GM19395 (cell line): ENCODE measurements around the gene RCCD1.

Experiments used
- ATAC-seq: cut with Tn5 transposase; IDR thresholded peaks from one replicate; pipeline ENCODE4 v1.9.1; 2021; ENCODE audit warnings: mild to moderate bottlenecking, moderate library complexity; ENCODE audit not compliant: unreplicated experiment

The RCCD1 gene

DNA sequence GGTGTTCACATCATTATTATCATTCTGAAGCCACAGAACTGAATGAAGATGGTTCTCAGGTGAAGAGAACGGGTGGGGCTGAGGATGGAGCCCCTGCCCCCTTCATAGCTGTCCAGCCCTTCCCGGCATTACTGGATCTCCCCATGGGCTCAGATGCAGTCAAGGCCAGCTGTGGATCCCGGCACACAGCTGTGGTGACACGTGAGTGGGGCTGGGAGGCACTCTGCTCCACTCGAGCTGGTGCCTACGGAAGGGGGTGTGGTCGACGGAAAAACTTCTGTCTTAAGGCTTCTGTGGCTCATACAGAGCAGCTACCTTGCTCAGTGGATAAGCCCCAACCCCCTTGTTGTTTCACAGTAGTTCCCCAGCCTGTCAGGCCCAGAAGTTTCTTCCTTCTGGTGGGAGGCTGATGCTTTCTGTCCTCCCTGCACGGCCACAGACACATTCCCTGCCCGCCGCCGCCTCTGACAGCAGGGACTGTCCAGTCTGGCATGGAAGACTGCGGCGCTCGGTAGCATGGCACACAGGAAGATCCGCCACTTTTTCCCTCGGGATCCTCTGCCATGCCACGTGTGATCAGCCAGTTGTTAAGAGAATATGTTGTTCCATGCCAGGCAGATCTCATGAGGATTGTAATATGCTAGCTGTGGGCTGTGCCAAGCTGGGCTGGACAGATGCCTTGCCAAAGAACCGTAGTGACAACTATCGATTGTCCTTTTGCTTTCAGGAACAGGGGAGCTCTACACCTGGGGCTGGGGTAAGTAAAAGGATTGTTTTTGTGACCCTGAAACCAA, 5.8 kb downstream of the RCCD1 start:
- no peak for ATAC-seq

- no peak for ATAC-seq
Measured at GRCh38 chr15:90962021-90962420, 7.3 kb downstream of the RCCD1 start.

- ATAC-seq: no peak
Measured at GRCh38 chr15:90966262-90966661, 11.6 kb downstream of the RCCD1 start.

- ATAC-seq: no peak
Measured at GRCh38 chr15:90967206-90967605, 12.5 kb downstream of the RCCD1 start.

DNA sequence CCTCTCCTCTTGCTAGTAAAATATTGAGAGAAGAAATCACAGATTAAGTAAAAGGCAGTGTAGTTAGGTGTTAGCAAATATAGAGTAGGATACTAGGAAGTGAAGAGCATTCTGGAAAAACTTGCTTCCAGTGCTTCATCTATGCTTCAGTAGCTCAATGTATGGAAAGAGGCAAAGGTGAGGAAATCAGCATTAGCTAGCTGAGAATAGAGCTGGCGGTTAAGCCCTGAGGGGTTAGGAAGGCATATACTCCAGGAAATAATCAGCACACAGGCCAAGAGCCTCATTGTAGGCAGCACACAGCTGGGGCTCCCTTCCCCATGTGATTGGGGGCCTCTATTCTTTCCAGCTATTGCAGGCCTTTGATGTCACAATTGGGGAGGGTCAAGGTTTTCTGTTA, 13.8 kb downstream of the RCCD1 start:
- ATAC-seq: no peak

DNA sequence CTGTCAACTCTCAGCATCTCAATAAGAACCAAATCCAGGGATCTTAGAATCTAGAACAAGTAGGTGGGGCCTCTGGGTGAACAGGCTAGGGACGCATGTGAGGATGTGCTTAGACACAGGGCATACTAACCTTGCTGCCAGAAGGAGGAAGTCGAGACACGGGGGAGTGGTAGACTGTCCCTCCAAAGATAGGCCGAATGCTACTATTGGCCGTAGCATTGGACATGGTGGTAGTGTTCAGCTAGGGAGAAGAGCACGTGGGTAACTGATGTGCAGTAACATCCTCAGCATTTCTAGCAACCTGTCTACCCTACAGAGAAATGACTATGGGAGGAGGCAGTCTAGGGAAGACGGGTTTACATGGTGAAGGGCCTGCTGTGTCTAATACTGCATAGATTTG, 15.6 kb downstream of the RCCD1 start:
- no peak for ATAC-seq

DNA sequence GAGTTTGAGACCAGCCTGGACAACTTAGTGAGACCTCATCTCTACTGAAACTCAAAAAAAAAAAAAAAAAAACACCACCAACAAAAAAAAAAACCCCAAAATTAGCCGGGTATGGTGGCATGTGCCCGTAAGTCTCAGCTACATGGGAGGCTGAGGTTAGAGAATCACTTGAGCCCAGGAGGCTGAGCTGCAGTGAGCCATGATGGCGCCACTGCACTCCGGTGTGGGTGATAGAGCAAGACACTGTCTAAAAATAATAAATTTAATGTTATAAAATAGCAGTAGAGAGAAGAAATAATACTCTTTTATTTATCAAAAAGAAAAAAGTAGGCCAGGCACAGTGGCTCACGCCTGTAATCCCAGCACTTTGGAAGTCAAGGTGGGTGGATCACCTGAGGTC, 17.4 kb downstream of the RCCD1 start:
- no peak for ATAC-seq

- no peak for ATAC-seq
Measured at GRCh38 chr15:90974216-90974615, 19.5 kb downstream of the RCCD1 start.

GRCh38 chr15:90979582-90979981, 24.9 kb downstream of the RCCD1 start:
- ATAC-seq: no peak

- peak; percentile 93 for ATAC-seq
Measured at GRCh38 chr15:90981681-90982080, 27.0 kb downstream of the RCCD1 start.

GRCh38 chr15:90982135-90982534, 27.5 kb downstream of the RCCD1 start:
- ATAC-seq: peak; percentile 49

DNA sequence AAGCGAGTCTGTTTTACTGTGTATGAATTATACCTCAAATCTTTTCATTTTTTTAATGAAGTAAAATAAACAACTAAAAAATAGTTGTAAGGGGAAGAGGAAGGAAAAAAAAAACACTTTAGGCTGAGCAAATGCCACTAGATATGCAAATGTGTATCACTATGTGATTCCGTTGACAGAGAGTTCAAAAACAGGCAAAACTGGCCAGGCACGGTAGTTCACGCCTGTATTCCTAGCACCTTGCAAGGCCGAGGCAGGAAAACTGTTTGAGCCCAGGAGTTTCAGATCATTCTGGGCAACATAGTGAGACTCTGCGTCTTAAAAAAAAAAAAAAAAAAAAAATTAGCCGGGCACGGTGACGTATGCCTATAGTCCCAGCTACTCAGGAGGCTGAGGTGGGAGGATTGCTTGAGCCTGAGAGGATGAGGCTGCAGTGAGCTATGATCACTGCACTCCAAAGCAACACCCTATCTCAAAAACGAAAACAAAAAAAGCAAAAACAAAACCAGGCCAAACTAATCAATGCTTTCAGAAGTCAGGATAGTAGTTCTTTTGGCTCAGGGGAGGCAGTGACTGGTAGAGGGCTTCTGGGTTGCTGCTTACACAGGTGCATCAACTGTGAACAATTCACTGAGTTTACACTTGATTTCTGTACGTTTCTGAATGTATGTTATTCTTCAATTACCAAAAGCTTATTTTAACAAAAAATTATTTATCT, 32.3 kb downstream of the RCCD1 start:
- peak; percentile 51 for ATAC-seq

DNA sequence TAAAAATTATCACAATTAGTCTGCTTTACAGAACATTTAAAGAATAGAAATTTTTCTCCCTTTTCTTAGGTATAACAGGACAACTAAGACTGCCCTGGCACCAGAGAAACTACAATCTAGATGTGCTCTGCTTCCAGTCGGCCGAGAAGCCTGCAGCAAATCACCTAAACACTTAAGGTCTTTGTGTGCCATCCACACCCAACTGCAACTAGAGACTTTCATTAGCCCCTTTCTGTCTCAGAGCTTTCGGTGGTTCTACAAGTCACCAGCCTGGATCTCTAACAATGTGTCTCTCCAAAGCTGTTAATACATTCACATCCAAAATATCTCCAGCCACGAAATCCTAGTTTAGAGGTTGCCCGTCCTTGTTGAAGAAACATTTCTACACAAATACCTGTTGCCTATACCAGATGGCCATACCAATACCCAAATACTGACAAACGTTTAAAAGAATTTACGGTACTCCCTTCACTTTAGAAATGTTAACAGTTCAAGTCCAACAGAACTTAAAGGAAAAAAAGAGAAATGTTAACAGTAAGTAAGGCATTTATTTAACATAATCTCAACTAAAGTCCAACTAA, 33.0 kb downstream of the RCCD1 start:
- ATAC-seq: no peak

- ATAC-seq: no peak
Measured at GRCh38 chr15:90988296-90988695, 33.6 kb downstream of the RCCD1 start.

DNA sequence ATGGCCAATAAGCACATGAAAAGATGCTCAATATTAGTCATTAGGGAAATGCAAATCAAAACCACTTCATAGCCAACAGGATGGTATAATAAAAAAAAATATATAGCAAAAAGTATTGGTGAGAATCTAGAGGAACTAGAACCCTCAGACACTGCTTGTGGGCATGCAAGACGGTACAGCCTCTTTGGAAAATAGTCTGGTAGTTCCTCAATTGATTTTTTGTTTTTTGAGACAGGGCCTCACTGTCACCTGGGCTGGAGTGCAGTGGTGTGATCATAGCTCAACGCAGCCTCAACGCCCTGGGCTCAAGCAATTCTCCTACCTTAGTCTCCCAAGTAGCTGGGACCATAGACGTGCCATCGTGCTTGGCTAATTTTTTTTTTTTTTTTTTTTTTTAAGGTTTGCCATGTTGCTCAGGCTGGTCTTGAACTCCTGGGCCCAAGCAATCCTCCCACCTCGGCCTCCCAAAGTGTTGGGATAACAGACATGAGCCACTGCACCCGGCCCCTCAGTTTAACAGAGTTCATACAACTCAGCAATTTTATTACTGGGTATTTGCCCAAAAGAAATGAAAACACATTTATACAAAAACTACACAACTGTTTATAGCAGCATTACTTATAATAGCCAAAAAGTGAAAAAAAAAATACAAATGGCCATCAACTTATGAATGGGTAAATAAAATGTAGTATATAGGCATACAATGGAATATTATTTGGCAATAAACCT, 34.5 kb downstream of the RCCD1 start:
- no peak for ATAC-seq

GRCh38 chr15:90990446-90990845, 35.8 kb downstream of the RCCD1 start:
- no peak for ATAC-seq

DNA sequence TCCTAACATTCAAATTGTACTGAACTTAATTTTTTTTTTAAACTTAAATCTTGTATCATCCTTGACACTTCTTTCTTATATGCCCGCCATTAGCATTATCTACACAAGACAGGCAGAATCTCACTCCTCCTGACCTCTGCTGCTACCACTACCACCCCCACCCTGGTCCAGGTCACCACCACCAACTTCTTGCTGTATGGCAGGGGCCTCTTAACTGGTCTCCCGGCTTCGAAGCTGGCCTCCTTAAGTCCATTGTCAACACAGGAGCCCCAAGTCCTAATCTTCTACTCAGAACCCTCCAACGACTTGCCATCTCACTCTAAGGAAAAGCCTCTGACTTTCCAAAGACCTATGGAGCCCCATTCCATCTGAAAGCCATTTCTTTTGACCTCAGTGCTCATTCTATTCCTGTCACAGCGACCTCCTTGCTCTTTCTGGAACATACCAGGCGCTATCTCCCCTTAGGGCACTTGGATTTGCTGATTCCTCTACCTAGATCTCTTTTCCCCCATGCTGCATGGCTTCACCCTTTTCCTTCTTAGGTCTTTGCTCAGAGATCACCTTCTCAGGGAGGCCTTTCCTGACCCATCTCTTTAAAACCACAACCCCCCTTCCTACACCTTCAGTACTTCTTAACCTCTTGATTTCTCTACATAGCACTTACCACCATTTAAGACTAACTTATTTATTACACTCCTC, 37.1 kb downstream of the RCCD1 start:
- no peak for ATAC-seq

DNA sequence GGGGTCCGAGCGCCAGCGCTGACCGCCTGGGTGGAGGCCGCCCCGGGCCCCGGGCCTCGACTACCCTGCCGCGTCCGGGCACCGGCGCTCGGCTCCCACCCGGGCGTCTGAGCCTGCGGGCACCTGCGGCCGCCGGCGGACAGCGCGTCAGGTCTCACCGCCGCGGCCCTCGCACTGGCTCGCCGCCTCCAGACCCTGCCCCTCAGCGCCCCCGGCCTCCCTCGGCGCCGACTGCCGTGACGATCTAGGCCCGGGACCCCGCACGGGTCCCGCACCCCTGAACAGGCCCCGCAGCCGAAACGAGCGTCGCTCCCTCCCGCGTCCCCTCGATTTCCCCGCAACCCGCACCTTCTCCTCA, 39.4 kb downstream of the RCCD1 start:
- ATAC-seq: peak; percentile 20

DNA sequence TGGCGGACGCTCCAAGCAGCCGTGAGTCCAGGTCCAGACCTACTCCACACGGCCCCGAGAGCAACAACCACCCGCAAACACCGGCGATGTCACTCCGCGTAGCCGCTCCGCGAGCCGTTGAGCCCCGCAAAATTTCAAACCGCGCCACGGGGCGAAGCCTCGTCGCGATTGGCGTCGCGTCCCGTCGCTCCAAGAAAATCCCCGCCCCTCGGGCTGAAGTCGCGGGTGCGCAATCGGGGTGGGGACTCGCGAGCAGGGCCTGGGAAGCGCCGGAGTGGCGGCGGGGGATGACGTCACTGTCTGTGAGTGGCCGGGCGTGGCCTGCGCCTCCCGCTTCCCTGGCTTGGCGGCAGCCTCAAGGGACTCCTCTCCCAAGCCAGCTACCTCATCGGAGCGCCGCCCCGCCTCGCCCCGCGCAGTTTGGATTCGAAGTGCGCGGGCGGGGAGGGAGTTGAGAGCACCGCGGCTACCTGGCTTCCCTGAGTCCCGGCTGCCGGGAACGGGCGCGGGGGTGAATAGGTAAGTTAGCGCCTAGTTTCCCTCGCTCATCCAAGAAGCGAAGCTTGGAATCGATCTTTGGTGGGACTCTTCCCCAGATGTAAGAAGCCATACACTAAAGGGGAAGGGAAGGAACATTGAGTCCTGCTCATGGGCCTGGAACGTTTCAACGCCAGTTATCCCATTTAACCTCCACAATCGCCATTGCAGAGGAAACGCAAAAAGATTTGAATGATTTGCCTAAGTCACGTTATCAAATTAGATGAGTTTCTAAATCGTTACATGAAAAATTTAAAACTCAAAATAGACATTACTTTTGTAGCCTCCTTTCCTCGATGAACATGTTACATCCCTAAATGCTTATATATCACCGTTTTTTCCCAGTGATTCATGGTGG, 40.0 kb downstream of the RCCD1 start, which contains the start of gene PRC1:
Gene PRC1, minus strand, starts transcription at position 119 of the 895 bp plus-strand sequence. Its CDS starts 118 bp downstream, at position 1.
- ATAC-seq: peak; percentile 94

DNA sequence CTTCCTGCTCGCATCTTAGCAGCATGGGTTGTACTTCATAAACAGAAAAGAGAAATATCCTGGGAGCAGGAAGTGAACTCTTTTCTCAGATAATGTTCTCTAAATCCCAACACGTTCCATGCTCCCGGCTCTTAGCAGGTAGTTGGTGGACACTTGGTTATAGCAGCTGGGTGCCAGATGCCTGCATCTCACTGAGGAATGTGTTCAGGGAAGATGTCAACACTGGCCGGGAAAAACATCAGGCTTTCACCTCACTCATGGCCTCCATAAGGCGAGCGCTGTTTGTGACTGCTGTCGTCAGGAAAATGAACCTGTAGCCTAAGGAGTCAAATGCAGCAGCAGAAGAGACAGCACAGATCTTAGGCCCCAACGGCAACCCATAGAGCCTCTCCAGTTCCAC, 44.1 kb downstream of the RCCD1 start:
- ATAC-seq: no peak
